A549 (cell line): ENCODE data around the gene ZCWPW1.

Experiments used
- EP300 ChIP-seq, 2 experiments: fragments of >200 bp; sonication (Bioruptor Twin); formaldehyde crosslinking; IDR thresholded peaks; 2 replicates in 1 of 2; 3 replicates in 1 of 2; pipeline ENCODE4 v1.6.1; 2016 to 2017
- FOSL2 ChIP-seq, 2 experiments: fragments of 450-650 bp in 1 of 2; fragments of >200 bp in 1 of 2; sonication (Bioruptor Twin) in 1 of 2; formaldehyde crosslinking; IDR thresholded peaks; 2 replicates each; pipeline versions ENCODE4 v1.5.0 to v1.6.1; 2016 to 2020; ENCODE audit warnings: mild to moderate bottlenecking in 1 of 2, moderate library complexity in 1 of 2
- KDM5A ChIP-seq: fragments of 200-600 bp; sonication (generic); IDR thresholded peaks from 2 replicates; pipeline ENCODE4 v1.6.1; 2016; ENCODE audit warnings: antibody characterized with exemption, mild to moderate bottlenecking
- POLR2A ChIP-seq: IDR thresholded peaks from 2 replicates; pipeline ENCODE4 v1.6.1; 2012; ENCODE audit warnings: mild to moderate bottlenecking, low read length
- POLR2AphosphoS2 ChIP-seq: conservative IDR thresholded peaks from 2 replicates; pipeline ENCODE4 v1.6.1; 2012; ENCODE audit warnings: low read length, improper control_type of control experiment, inconsistent platforms
- RAD21 ChIP-seq, 2 experiments: fragments of >200 bp in 1 of 2; sonication (Bioruptor Twin) in 1 of 2; formaldehyde crosslinking in 1 of 2; IDR thresholded peaks in 1 of 2; conservative IDR thresholded peaks in 1 of 2; 2 replicates in 1 of 2; 3 replicates in 1 of 2; pipeline ENCODE4 v1.6.1; 2012 to 2018; ENCODE audit warnings: inconsistent platforms in 1 of 2
- RCOR1 ChIP-seq: fragments of 150-350 bp; IDR thresholded peaks from 2 replicates; pipeline ENCODE4 v1.6.1; 2014; ENCODE audit warnings: antibody characterized with exemption, low read length, low read depth
- RFX5 ChIP-seq: fragments of 450-650 bp; IDR thresholded peaks from 2 replicates; pipeline ENCODE4 v1.7.1; 2014; ENCODE audit warnings: antibody characterized with exemption, mild to moderate bottlenecking, moderate library complexity
- TP53 ChIP-seq: fragments of 250-450 bp; sonication (Bioruptor Pico); IDR thresholded peaks from 2 replicates; pipeline ENCODE4 v1.5.0; 2021; ENCODE audit warnings: mild to moderate bottlenecking, moderate library complexity
- ZC3H11A ChIP-seq: fragments of 450-650 bp; IDR thresholded peaks from 2 replicates; pipeline ENCODE4 v1.6.1; 2014; ENCODE audit warnings: antibody characterized with exemption, mild to moderate bottlenecking
- ZSCAN20 ChIP-seq: fragments of 250-450 bp; sonication (Bioruptor Pico); IDR thresholded peaks from 2 replicates; pipeline ENCODE4 v1.8.0; 2022; ENCODE audit warnings: mild to moderate bottlenecking, moderate library complexity
- TF ChIP-seq, protein P1 (sequence below): fragments of >200 bp; sonication (Bioruptor Twin); formaldehyde crosslinking; IDR thresholded peaks from 3 replicates; pipeline ENCODE4 v1.5.1; 2016
- TF ChIP-seq, protein P2 (sequence below): IDR thresholded peaks from 2 replicates; pipeline ENCODE4 v1.6.1; 2012

DNA sequence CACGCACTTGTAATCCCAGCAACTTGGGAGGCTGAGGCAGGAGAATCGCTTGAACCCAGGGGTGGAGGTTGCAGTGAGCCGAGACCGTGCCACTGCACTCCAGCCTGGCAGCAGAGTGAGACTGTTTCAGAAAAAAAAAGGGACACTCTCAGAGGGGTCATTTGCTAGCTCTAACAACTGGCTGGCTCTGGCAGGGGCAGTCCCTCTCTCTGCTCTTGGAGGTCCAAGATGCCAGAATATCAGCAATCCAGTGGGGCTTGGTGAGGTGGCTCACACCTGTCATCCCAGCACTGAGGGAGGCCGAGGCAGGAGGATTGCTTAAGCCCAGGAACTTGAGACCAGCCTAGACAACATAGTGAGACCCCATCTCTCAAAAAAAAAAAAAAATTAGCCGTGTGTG is 57.8 kb downstream of the ZCWPW1 start:
- TF ChIP-seq, protein P1, sequence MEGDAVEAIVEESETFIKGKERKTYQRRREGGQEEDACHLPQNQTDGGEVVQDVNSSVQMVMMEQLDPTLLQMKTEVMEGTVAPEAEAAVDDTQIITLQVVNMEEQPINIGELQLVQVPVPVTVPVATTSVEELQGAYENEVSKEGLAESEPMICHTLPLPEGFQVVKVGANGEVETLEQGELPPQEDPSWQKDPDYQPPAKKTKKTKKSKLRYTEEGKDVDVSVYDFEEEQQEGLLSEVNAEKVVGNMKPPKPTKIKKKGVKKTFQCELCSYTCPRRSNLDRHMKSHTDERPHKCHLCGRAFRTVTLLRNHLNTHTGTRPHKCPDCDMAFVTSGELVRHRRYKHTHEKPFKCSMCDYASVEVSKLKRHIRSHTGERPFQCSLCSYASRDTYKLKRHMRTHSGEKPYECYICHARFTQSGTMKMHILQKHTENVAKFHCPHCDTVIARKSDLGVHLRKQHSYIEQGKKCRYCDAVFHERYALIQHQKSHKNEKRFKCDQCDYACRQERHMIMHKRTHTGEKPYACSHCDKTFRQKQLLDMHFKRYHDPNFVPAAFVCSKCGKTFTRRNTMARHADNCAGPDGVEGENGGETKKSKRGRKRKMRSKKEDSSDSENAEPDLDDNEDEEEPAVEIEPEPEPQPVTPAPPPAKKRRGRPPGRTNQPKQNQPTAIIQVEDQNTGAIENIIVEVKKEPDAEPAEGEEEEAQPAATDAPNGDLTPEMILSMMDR: no peak
- TF ChIP-seq RCOR1 (no peak), ZC3H11A (no peak), EP300 (IDR thresholded peaks at IDR 0.05) (no peak), KDM5A (no peak), POLR2A (no peak), POLR2AphosphoS2 (no peak), TP53 (CRISPR knock-in tag) (no peak), FOSL2 (IDR thresholded peaks at IDR 0.05) (no peak), FOSL2 (CRISPR knock-in tag; IDR thresholded peaks at IDR 0.05) (no peak), RFX5 (no peak), ZSCAN20 (CRISPR knock-in tag) (no peak), RAD21 (conservative IDR thresholded peaks at IDR 0.05 in 1 of 2, IDR thresholded peaks at IDR 0.05 in 1 of 2) (no peak)
- TF ChIP-seq, protein P2, sequence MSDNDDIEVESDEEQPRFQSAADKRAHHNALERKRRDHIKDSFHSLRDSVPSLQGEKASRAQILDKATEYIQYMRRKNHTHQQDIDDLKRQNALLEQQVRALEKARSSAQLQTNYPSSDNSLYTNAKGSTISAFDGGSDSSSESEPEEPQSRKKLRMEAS: no peak
